GM12874 (cell line): Measurements from ENCODE around the gene UGGT1.

ENCODE experiments used
- CTCF ChIP-seq: IDR thresholded peaks from 2 replicates; pipeline ENCODE4 v1.5.1; 2011; ENCODE audit warnings: low read depth, mild to moderate bottlenecking, control low read depth, low read length, moderate library complexity; ENCODE audit not compliant: insufficient read depth

UGGT1 gene

GRCh38 chr2:128236491-128237035 is 145.6 kb downstream of the UGGT1 start:
- TF ChIP-seq CTCF, result no peak

GRCh38 chr2:128237081-128237534 is 146.1 kb downstream of the UGGT1 start:
- no peak for TF ChIP-seq CTCF

GRCh38 chr2:128237911-128238697 is 147.1 kb downstream of the UGGT1 start:
- no peak for TF ChIP-seq CTCF

- no peak for TF ChIP-seq CTCF
Measured at GRCh38 chr2:128241896-128242295, 150.9 kb downstream of the UGGT1 start.
